ENCODE measurements around the gene CAP1. TPM values are rescaled to one million over a fixed set of nuclear protein-coding genes. Genes with fewer than 3 reads are reported as not detected.
A peak's percentile ranks its signal among the peaks of the same experiment; 100 is the strongest.

The CAP1 gene
- total RNA-seq, 1 experiment from 2014 or later: 255 TPM

- no peak overlapping the region for H3K18ac ChIP-seq (ENCODE audit: insufficient read length, low read depth, low read length)
- H3T11ph ChIP-seq (ENCODE audit: low read length): no peak overlapping the region
- H2BK120ac ChIP-seq (ENCODE audit: low read depth, low read length, poor library complexity, severe bottlenecking): no peak overlapping the region
- Mint-ChIP-seq H3K4me3 (no peak overlapping the region), H3K36me3 (ENCODE audit: insufficient read depth in 1 of 3, low read depth in 3 of 3) (peaks cover 16 to 76% (median 38%) of the 10 kb centered on the region in 3 experiments), H3K27me3 (ENCODE audit: low read depth) (no peaks in the 10 kb centered on the region), H3K4me1 (no peaks in the 10 kb centered on the region), H3K27ac (0 out of 7 replicates have a peak overlapping the region, but pooled peaks of 1 of the 3 experiments have one; percentile 28), H3K9me3 (no peaks in the 10 kb centered on the region)
- H3K27me3 ChIP-seq (ENCODE audit: insufficient read depth, low read length): no peaks in the 10 kb centered on the region
- TF ChIP-seq CTCF (conservative IDR thresholded peaks at IDR 0.05): no peak
- WGBS (ENCODE audit: extremely low coverage, insufficient read length, low lambda C conversion rate): no CpG with 5 or more reads among the region's 6 CpGs
- no peaks in the 10 kb centered on the region for H4K20me1 ChIP-seq (ENCODE audit: control insufficient read depth, insufficient read depth, insufficient read length)
- no peaks in the 10 kb centered on the region for H3K79me1 ChIP-seq (ENCODE audit: insufficient read depth, low read depth, low read length, poor library complexity, severe bottlenecking)
- DNase-seq: no peak
- no peak overlapping the region for H4K5ac ChIP-seq (ENCODE audit: insufficient read length, low read depth, low read length)
- H4K8ac ChIP-seq (replicated peaks; ENCODE audit: insufficient read length, low read depth, low read length): no peak overlapping the region
- no peak overlapping the region for H4K91ac ChIP-seq (ENCODE audit: insufficient read length, low read depth, low read length)
- H2AFZ ChIP-seq (ENCODE audit: low read length): no peak overlapping the region
- no peak overlapping the region for H3K14ac ChIP-seq (ENCODE audit: insufficient read depth, low read length)
- H3K79me2 ChIP-seq (ENCODE audit: insufficient read depth, low read length): no peaks in the 10 kb centered on the region
- no peak overlapping the region for H3K4me2 ChIP-seq (ENCODE audit: insufficient read depth, insufficient read length, low read length)
- no peak overlapping the region for H2BK5ac ChIP-seq (ENCODE audit: insufficient read length, low read length)
- no peak overlapping the region for H3K27ac ChIP-seq (ENCODE audit: insufficient read length, low read depth, low read length)
- no peak overlapping the region for H3K56ac ChIP-seq (ENCODE audit: insufficient read length, low read depth, low read length)
- H3K4me1 ChIP-seq (ENCODE audit: insufficient read depth, low read length): no peaks in the 10 kb centered on the region
- no peak overlapping the region for H3K9ac ChIP-seq (ENCODE audit: extremely low read depth, insufficient read length, low read length)
- no peak overlapping the region for H3K4ac ChIP-seq (ENCODE audit: low read depth, low read length)
- no peak overlapping the region for H3K23ac ChIP-seq (ENCODE audit: insufficient read length, low read depth, low read length)
- H2BK15ac ChIP-seq (ENCODE audit: low read depth, low read length): no peak overlapping the region
- H3K9me3 ChIP-seq (ENCODE audit: control insufficient read depth, low read depth, low read length): no peaks in the 10 kb centered on the region
- H2BK20ac ChIP-seq (ENCODE audit: low read depth, low read length, poor library complexity, severe bottlenecking): no peak overlapping the region
- H2BK12ac ChIP-seq (ENCODE audit: insufficient read length, low read depth, low read length): no peak overlapping the region
- H2AK5ac ChIP-seq (ENCODE audit: insufficient read length, low read length): no peak overlapping the region
- H3K23me2 ChIP-seq (ENCODE audit: insufficient read length, low read depth, low read length, poor library complexity, severe bottlenecking): no peaks in the 10 kb centered on the region
Measured at GRCh38 chr1:40079774-40080400, 39.4 kb downstream of the CAP1 start.
